HepG2 (cell line): ENCODE data around the gene ISOC2. TPM values are rescaled to one million over a fixed set of nuclear protein-coding genes. Genes with fewer than 3 reads are reported as not detected.
A peak's percentile ranks its signal among the peaks of the same experiment; 100 is the strongest.

Experiments used
- AKNA ChIP-seq: sonication (generic); formaldehyde crosslinking; IDR thresholded peaks from 2 replicates; pipeline ENCODE4 v1.4.0; 2020; ENCODE audit warnings: missing genetic modification reagents, borderline replicate concordance
- ATF4 ChIP-seq, 2 experiments: fragments of 450-650 bp in 1 of 2; sonication (generic) in 1 of 2; formaldehyde crosslinking; IDR thresholded peaks; 2 replicates each; pipeline versions ENCODE4 v1.5.0 to v1.8.0; 2020 to 2022; ENCODE audit warnings: mild to moderate bottlenecking in 1 of 2, missing genetic modification reagents in 1 of 2
- ATRX ChIP-seq: sonication (generic); formaldehyde crosslinking; IDR thresholded peaks from 2 replicates; pipeline ENCODE4 v1.4.0; 2020; ENCODE audit warnings: missing genetic modification reagents, borderline replicate concordance
- BRCA1 ChIP-seq: sonication (generic); formaldehyde crosslinking; IDR thresholded peaks from 2 replicates; pipeline ENCODE4 v1.4.0; 2020; ENCODE audit warnings: missing genetic modification reagents
- CEBPB ChIP-seq: IDR thresholded peaks from 2 replicates; pipeline ENCODE4 v1.6.1; 2011; ENCODE audit warnings: low read depth, low read length, improper control_type of control experiment, borderline replicate concordance
- ELF4 ChIP-seq: sonication (generic); formaldehyde crosslinking; IDR thresholded peaks from 2 replicates; pipeline ENCODE4 v1.5.0; 2020; ENCODE audit warnings: missing genetic modification reagents, mild to moderate bottlenecking, moderate library complexity, borderline replicate concordance
- FOXA1 ChIP-seq, 2 experiments: fragments of 450-650 bp in 1 of 2; sonication (generic) in 1 of 2; formaldehyde crosslinking in 1 of 2; IDR thresholded peaks; 2 replicates each; pipeline versions ENCODE4 v1.4.0 to v1.6.1; 2016 to 2020; ENCODE audit warnings: missing genetic modification reagents in 1 of 2
- RNF219 ChIP-seq: sonication (generic); formaldehyde crosslinking; IDR thresholded peaks from 2 replicates; pipeline ENCODE4 v1.5.0; 2020; ENCODE audit warnings: mild to moderate bottlenecking, missing genetic modification reagents
- RXRA ChIP-seq: sonication (generic); formaldehyde crosslinking; IDR thresholded peaks from 2 replicates; pipeline ENCODE4 v1.5.1; 2020; ENCODE audit warnings: missing genetic modification reagents
- ZBTB21 ChIP-seq: sonication (generic); formaldehyde crosslinking; IDR thresholded peaks from 2 replicates; pipeline ENCODE4 v1.4.0; 2020; ENCODE audit warnings: missing genetic modification reagents
- ZBTB49 ChIP-seq: sonication (generic); formaldehyde crosslinking; IDR thresholded peaks from 2 replicates; pipeline ENCODE4 v1.4.0; 2020; ENCODE audit warnings: missing genetic modification reagents, borderline replicate concordance
- ZIK1 ChIP-seq: sonication (generic); formaldehyde crosslinking; IDR thresholded peaks from 2 replicates; pipeline ENCODE4 v1.5.0; 2020; ENCODE audit warnings: mild to moderate bottlenecking, low read depth, missing genetic modification reagents, borderline replicate concordance
- ZNF235 ChIP-seq: sonication (generic); formaldehyde crosslinking; IDR thresholded peaks from 2 replicates; pipeline ENCODE4 v1.8.1; 2023; ENCODE audit warnings: mild to moderate bottlenecking, missing genetic modification reagents, borderline replicate concordance
- ZNF264 ChIP-seq: sonication (generic); formaldehyde crosslinking; IDR thresholded peaks from 2 replicates; pipeline ENCODE4 v1.4.0; 2020; ENCODE audit warnings: missing genetic modification reagents
- ZNF484 ChIP-seq: sonication (generic); formaldehyde crosslinking; IDR thresholded peaks from 2 replicates; pipeline ENCODE4 v1.5.1; 2020; ENCODE audit warnings: mild to moderate bottlenecking, low read depth, missing genetic modification reagents, borderline replicate concordance
- ZNF510 ChIP-seq: sonication (generic); formaldehyde crosslinking; IDR thresholded peaks from 2 replicates; pipeline ENCODE4 v1.4.0; 2020; ENCODE audit warnings: low read depth, mild to moderate bottlenecking, missing genetic modification reagents
- ZNF670 ChIP-seq: sonication (generic); formaldehyde crosslinking; IDR thresholded peaks from 2 replicates; pipeline ENCODE4 v1.8.0; 2022; ENCODE audit warnings: mild to moderate bottlenecking, missing genetic modification reagents, borderline replicate concordance
- ZNF850 ChIP-seq: sonication (generic); formaldehyde crosslinking; conservative IDR thresholded peaks from 2 replicates; pipeline ENCODE4 v1.9.0; 2021; ENCODE audit warnings: mild to moderate bottlenecking, missing genetic modification reagents
- polyA plus RNA-seq, 8 experiments: library from polyadenylated mRNA; depleted of rRNA in 3 of 8; stranded (reverse) in 7 of 8; unstranded in 1 of 8; fragments of >200 nt; fragmentation: Illumina TruSeq in 4 of 8; extraction: Trizol in 4 of 8; gene quantifications; 2 replicates each; pipeline versions ENCODE4 v1.2.1 to v1.2.3, GENCODE V29; 2011 to 2016; ENCODE audit warnings: low read depth in 4 of 8, missing spikeins in 1 of 8, mixed read lengths in 1 of 8; ENCODE audit not compliant: insufficient read depth in 1 of 8
- total RNA-seq, 5 experiments: library from RNA; depleted of rRNA; stranded (reverse); fragments of >200 nt; fragmentation: Illumina TruSeq; extraction: Trizol; gene quantifications; 2 replicates each; pipeline ENCODE4 v1.2.3, GENCODE V29; 2016; ENCODE audit warnings: low read depth in 1 of 5

The ISOC2 gene
- total and polyA plus RNA-seq, 2 of the 13 experiments (the other 11 are each of a cell fraction or from before 2014, with no cell fraction given) = 76.8 to 105 TPM

GRCh38 chr19:55484593-55485438, 23.4 kb upstream of the ISOC2 start, which contains the start of gene NAT14 (continued):
- no peak for TF ChIP-seq RNF219
- no peak for TF ChIP-seq ZNF264
- TF ChIP-seq ZIK1 (CRISPR knock-in tag) = no peak
- no peak for TF ChIP-seq BRCA1 (CRISPR knock-in tag)
- no peak for TF ChIP-seq ELF4 (CRISPR knock-in tag)
- TF ChIP-seq ATRX (CRISPR knock-in tag) = no peak
- TF ChIP-seq FOXA1 (IDR thresholded peaks at IDR 0.05) = no peak
- no peak for TF ChIP-seq FOXA1 (CRISPR knock-in tag; IDR thresholded peaks at IDR 0.05)
- no peak for TF ChIP-seq ZBTB49
- no peak for TF ChIP-seq ZNF850 (CRISPR knock-in tag)
- TF ChIP-seq ZNF670 (CRISPR knock-in tag) = no peak
- no peak for TF ChIP-seq ZBTB21 (CRISPR knock-in tag)
- no peak for TF ChIP-seq AKNA (CRISPR knock-in tag)
- TF ChIP-seq ZNF235 (CRISPR knock-in tag) = no peak
- TF ChIP-seq ATF4 (CRISPR knock-in tag; IDR thresholded peaks at IDR 0.05) = no peak
- no peak for TF ChIP-seq ZNF484 (CRISPR knock-in tag)
- TF ChIP-seq CEBPB = no peak
- TF ChIP-seq RXRA (CRISPR knock-in tag) = no peak
- TF ChIP-seq ZNF510 = 0 out of 2 replicates have a peak, but pooled peaks have one; percentile 67
